ENCODE results near the gene KDM7A. TPM values are rescaled to one million over a fixed set of nuclear protein-coding genes. Genes with fewer than 3 reads are reported as not detected.
"Not testable (repeated sequence)": the region's sequence is repeated elsewhere in the genome, so short reads cannot be mapped to it uniquely, and the experiment has no call there.

Gene KDM7A
- total and polyA plus RNA-seq, 2 of the 4 experiments (the other 2 are of a cell fraction), result 1.5 to 2.3 TPM

- in situ Hi-C loops (cut with MboI; ENCODE audit: low sequenced_read_pairs) (no loop called here), intact Hi-C loops (cut with micrococcal nuclease) (no loop called here), dilution Hi-C loops (cut with HindIII; ENCODE audit: low sequenced_read_pairs, unreplicated experiment) (no loop called here)
- no peak overlapping the region; the same call in 1 of the 2 replicates for H4K5ac ChIP-seq (ENCODE audit: low read depth, low read length)
- POLR2A ChIA-PET (ENCODE audit: unreplicated experiment), result no interaction called here
- CTCF ChIA-PET, result no interaction called here
- peak overlapping the region; percentile 29 to 85; a peak in 3 of 4 replicates for H4K8ac ChIP-seq (ENCODE audit: low read depth in 2 of 2, low read length in 2 of 2)
- no TSS peak for BruUV-seq (replicated peaks)
- H2AK9ac ChIP-seq (replicated peaks; ENCODE audit: low read depth, low read length, poor library complexity), result no peak overlapping the region
- H3K4ac ChIP-seq (ENCODE audit: low read depth, low read length), result peak overlapping the region; percentile 80
- H3K4me2 ChIP-seq (ENCODE audit: low read depth, low read length), result peak overlapping the region; percentile 97
- no peak overlapping the region for H2AK5ac ChIP-seq (ENCODE audit: low read depth, low read length)
- peak overlapping the region; percentile 76; the same call in 1 of the 2 replicates for H3K14ac ChIP-seq (replicated peaks; ENCODE audit: low read depth, low read length)
- peak overlapping the region; percentile 28; the same call in 1 of the 2 replicates for H3K27ac ChIP-seq (ENCODE audit: insufficient read depth, low read length)
- H3K27me3 ChIP-seq (ENCODE audit: control insufficient read depth, insufficient read depth, low read length), result no peaks in the 10 kb centered on the region
- peaks cover 3% of the 10 kb centered on the region; the same call in 1 of the 2 replicates for H3K9me1 ChIP-seq (ENCODE audit: insufficient read depth, low read length)
- TF ChIP-seq USF2 (IDR thresholded peaks at IDR 0.05; ENCODE audit: low read depth, low read length) (no peak), FOS (IDR thresholded peaks at IDR 0.05; ENCODE audit: low read depth, low read length) (peak; percentile 55), CEBPB (IDR thresholded peaks at IDR 0.05; ENCODE audit: low read depth, low read length) (peak; percentile 98)
- peaks cover 24 to 40% of the 10 kb centered on the region in 2 experiments for H3K79me1 ChIP-seq (ENCODE audit: low read depth in 1 of 2, low read length in 2 of 2)
- DNase-seq (peak; percentile 89), ATAC-seq (ENCODE audit: low read depth) (peak; percentile 90)
- H2BK15ac ChIP-seq (ENCODE audit: low read depth, low read length), result no peak overlapping the region; the same call in 2 of the 3 replicates
- no peaks in the 10 kb centered on the region for H4K20me1 ChIP-seq (ENCODE audit: insufficient read depth, low read length)
- peaks cover 2% of the 10 kb centered on the region; the same call in 1 of the 2 replicates for H3K4me1 ChIP-seq (ENCODE audit: control insufficient read depth, insufficient read depth, low read length)
- H2BK5ac ChIP-seq (ENCODE audit: low read depth, low read length, poor library complexity, severe bottlenecking), result peak overlapping the region; percentile 79
- H3K18ac ChIP-seq (ENCODE audit: low read depth, low read length), result peak overlapping the region; percentile 56; the same call in 1 of the 2 replicates
- no peak overlapping the region for H3K4me3 ChIP-seq (ENCODE audit: insufficient read depth, low read depth, low read length)
- no peak overlapping the region for H2AFZ ChIP-seq (replicated peaks; ENCODE audit: low read length, poor library complexity)
- H3K36me3 ChIP-seq (ENCODE audit: control insufficient read depth, insufficient read depth, low read length), result no peaks in the 10 kb centered on the region
- peak overlapping the region; percentile 66; the same call in 1 of the 2 replicates for H3K9ac ChIP-seq (ENCODE audit: low read depth, low read length)
- peak overlapping the region; percentile 75; the same call in 1 of the 2 replicates for H3K23ac ChIP-seq (ENCODE audit: low read depth, low read length)
- H3K56ac ChIP-seq (ENCODE audit: extremely low read depth, insufficient read depth, low read length), result peak overlapping the region; percentile 30; the same call in 1 of the 2 replicates
- peak overlapping the region; percentile 86 for H2BK120ac ChIP-seq (ENCODE audit: low read depth, low read length)
- H3K9me3 ChIP-seq (ENCODE audit: control insufficient read depth, insufficient read depth, low read length), result no peaks in the 10 kb centered on the region
- peak overlapping the region; percentile 86 for H2BK20ac ChIP-seq (ENCODE audit: low read depth, low read length)
- H4K91ac ChIP-seq (ENCODE audit: insufficient read depth, low read depth, low read length), result peak overlapping the region; percentile 82
- no CpG with 5 or more reads among the region's 3 CpGs for WGBS, 2 experiments (ENCODE audit: extremely low coverage in 2 of 2, insufficient read length in 1 of 2)
Observed at GRCh38 chr7:140165422-140165821, 11.4 kb downstream of the KDM7A start.

- H3K18ac ChIP-seq (ENCODE audit: low read depth, low read length); H4K91ac ChIP-seq (ENCODE audit: insufficient read depth, low read depth, low read length); H2BK120ac ChIP-seq (ENCODE audit: low read depth, low read length); in situ Hi-C loops (cut with MboI; ENCODE audit: low sequenced_read_pairs); dilution Hi-C loops (cut with HindIII; ENCODE audit: low sequenced_read_pairs, unreplicated experiment); H2AK5ac ChIP-seq (ENCODE audit: low read depth, low read length); H4K8ac ChIP-seq (ENCODE audit: low read depth in 2 of 2, low read length in 2 of 2); H4K20me1 ChIP-seq (ENCODE audit: insufficient read depth, low read length); H2BK5ac ChIP-seq (ENCODE audit: low read depth, low read length, poor library complexity, severe bottlenecking); H3K56ac ChIP-seq (ENCODE audit: extremely low read depth, insufficient read depth, low read length); H3K9ac ChIP-seq (ENCODE audit: low read depth, low read length); H3K36me3 ChIP-seq (ENCODE audit: control insufficient read depth, insufficient read depth, low read length); H4K5ac ChIP-seq (ENCODE audit: low read depth, low read length); DNase-seq; BruUV-seq (replicated peaks); H2BK20ac ChIP-seq (ENCODE audit: low read depth, low read length); H3K4me3 ChIP-seq (ENCODE audit: insufficient read depth, low read depth, low read length); H3K27me3 ChIP-seq (ENCODE audit: control insufficient read depth, insufficient read depth, low read length); H3K4ac ChIP-seq (ENCODE audit: low read depth, low read length); H3K27ac ChIP-seq (ENCODE audit: insufficient read depth, low read length); H3K23ac ChIP-seq (ENCODE audit: low read depth, low read length); CTCF ChIA-PET; H3K14ac ChIP-seq (replicated peaks; ENCODE audit: low read depth, low read length); ATAC-seq (ENCODE audit: low read depth); H2AFZ ChIP-seq (replicated peaks; ENCODE audit: low read length, poor library complexity); H2BK15ac ChIP-seq (ENCODE audit: low read depth, low read length); POLR2A ChIA-PET (ENCODE audit: unreplicated experiment); H3K9me1 ChIP-seq (ENCODE audit: insufficient read depth, low read length); H3K9me3 ChIP-seq (ENCODE audit: control insufficient read depth, insufficient read depth, low read length); H2AK9ac ChIP-seq (replicated peaks; ENCODE audit: low read depth, low read length, poor library complexity); H3K4me1 ChIP-seq (ENCODE audit: control insufficient read depth, insufficient read depth, low read length); intact Hi-C loops (cut with micrococcal nuclease); H3K4me2 ChIP-seq (ENCODE audit: low read depth, low read length): not testable (repeated sequence)
- no CpG with 5 or more reads among the region's 11 CpGs for WGBS, 2 experiments (ENCODE audit: extremely low coverage in 2 of 2, insufficient read length in 1 of 2)
- H3K79me1 ChIP-seq (ENCODE audit: low read depth in 1 of 2, low read length in 2 of 2), result peaks cover 37 to 45% of the 10 kb centered on the region in 2 experiments
Observed at GRCh38 chr7:140162081-140162480, 14.7 kb downstream of the KDM7A start.
